ENCODE data around the gene TRAPPC11.
"Not testable (repeated sequence)": the region's sequence is repeated elsewhere in the genome, so short reads cannot be mapped to it uniquely, and the experiment has no call there.

GRCh38 chr4:183725585-183725984 lies 66.5 kb downstream of the TRAPPC11 start:
- not testable (repeated sequence) for TF ChIP-seq POLR2AphosphoS5, CTCF, POLR2A (IDR thresholded peaks at IDR 0.05)
